Astrocyte of the spinal cord (primary cell): ENCODE measurements around the gene TM9SF4.

Experiments
- DNase-seq: peaks from one replicate; pipeline ENCODE4 v3.0.0; 2011; ENCODE audit warnings: low read depth, low spot score
- H3K4me3 ChIP-seq: 2 replicates; pipeline ENCODE4 v1.5.1; 2011; ENCODE audit warnings: low read depth, mild to moderate bottlenecking, low read length, moderate library complexity
- CTCF ChIP-seq: IDR thresholded peaks from 2 replicates; pipeline ENCODE4 v1.5.1; 2012; ENCODE audit warnings: low read depth, mild to moderate bottlenecking, low read length, inconsistent platforms
- in situ Hi-C: cut with HindIII; loops from 2 replicates; pipeline ENCODE4 v1.10.0; 2017; ENCODE audit warnings: low sequenced_read_pairs

Gene TM9SF4, protein sequence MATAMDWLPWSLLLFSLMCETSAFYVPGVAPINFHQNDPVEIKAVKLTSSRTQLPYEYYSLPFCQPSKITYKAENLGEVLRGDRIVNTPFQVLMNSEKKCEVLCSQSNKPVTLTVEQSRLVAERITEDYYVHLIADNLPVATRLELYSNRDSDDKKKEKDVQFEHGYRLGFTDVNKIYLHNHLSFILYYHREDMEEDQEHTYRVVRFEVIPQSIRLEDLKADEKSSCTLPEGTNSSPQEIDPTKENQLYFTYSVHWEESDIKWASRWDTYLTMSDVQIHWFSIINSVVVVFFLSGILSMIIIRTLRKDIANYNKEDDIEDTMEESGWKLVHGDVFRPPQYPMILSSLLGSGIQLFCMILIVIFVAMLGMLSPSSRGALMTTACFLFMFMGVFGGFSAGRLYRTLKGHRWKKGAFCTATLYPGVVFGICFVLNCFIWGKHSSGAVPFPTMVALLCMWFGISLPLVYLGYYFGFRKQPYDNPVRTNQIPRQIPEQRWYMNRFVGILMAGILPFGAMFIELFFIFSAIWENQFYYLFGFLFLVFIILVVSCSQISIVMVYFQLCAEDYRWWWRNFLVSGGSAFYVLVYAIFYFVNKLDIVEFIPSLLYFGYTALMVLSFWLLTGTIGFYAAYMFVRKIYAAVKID

GRCh38 chr20:32109392-32110172 is at the start of gene TM9SF4:
Gene TM9SF4 (plus strand): TSS chr20:32109714. CDS start chr20:32109741, 27 bp downstream.
- H3K4me3 ChIP-seq: peak within 1 kb of the TSS; percentile 87
- TF ChIP-seq CTCF: no peak
- in situ Hi-C loops: no loop called here
- DNase-seq: peak; percentile 95

DNA sequence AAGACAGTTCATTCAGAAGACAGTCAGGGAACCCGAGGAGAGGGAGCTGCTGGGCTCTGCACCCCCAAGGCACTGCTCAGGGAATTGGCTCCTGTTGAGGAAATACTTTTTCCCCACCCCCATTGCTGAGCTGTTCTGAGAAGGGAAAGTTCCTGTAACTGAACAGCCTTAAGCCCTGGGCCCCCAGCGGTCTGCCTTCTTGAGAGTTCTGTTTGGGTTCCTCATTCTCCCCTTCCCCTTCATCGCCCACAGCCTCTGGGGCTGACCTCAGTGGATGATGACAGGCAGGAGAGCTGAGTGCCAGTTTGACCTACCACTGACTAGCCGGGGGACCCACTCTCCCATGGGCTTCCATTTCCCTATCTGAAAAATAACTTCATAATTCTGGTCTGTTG is 46.7 kb upstream of the TM9SF4 start:
- in situ Hi-C loops: no loop called here
- DNase-seq: no peak
- TF ChIP-seq CTCF: no peak
- H3K4me3 ChIP-seq: no peak overlapping the region

- DNase-seq: no peak
- H3K4me3 ChIP-seq: no peak overlapping the region
- in situ Hi-C loops: no loop called here
- no peak for TF ChIP-seq CTCF
Observed at GRCh38 chr20:32063695-32064094, 45.8 kb upstream of the TM9SF4 start.

GRCh38 chr20:32064667-32065066 is 44.8 kb upstream of the TM9SF4 start:
- DNase-seq: no peak
- no peak for TF ChIP-seq CTCF
- H3K4me3 ChIP-seq: no peak overlapping the region
- in situ Hi-C loops: no loop called here

- peak; percentile 47 for DNase-seq
- TF ChIP-seq CTCF: no peak
- no peak overlapping the region for H3K4me3 ChIP-seq
- in situ Hi-C loops: no loop called here
Observed at GRCh38 chr20:32067234-32067821, 42.2 kb upstream of the TM9SF4 start.

DNA sequence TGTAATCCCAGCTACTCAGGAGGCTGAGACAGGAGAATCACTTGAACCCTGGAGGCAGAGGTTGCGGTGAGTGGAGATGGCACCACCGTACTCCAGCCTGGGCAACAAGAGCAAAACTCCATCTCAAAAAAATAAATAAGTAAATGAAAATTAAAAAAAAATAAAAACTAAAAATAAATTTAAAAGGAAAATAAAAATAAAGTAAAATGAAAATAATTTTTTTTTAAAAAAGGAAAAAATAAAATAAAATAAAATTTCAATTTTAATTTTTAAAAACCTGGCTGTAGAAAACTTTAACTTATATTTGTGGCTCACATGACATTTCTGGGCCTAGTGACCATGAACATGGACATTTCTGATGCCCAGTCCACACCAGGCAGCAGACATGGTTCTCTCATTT is 41.3 kb upstream of the TM9SF4 start:
- in situ Hi-C loops: no loop called here
- no peak for TF ChIP-seq CTCF
- no peak overlapping the region for H3K4me3 ChIP-seq
- no peak for DNase-seq
